Prostate gland (tissue), 2 donors: ENCODE results near the gene MAT2B. TPM values are rescaled to one million over a fixed set of nuclear protein-coding genes. Genes with fewer than 3 reads are reported as not detected.

Experiments
- DNase-seq: peaks from one replicate; pipeline ENCODE4 v3.0.0-alpha.2; 2019; ENCODE audit warnings: low spot score
- H3K27ac ChIP-seq, 2 donors: fragments of 200-600 bp; sonication (generic); 2 replicates each; pipeline ENCODE4 v1.5.1; 2017 to 2019
- H3K27me3 ChIP-seq: fragments of 200-600 bp; sonication (generic); replicated peaks from 2 replicates; pipeline ENCODE4 v1.5.1; 2019; ENCODE audit not compliant: insufficient read depth
- H3K36me3 ChIP-seq, 2 donors: fragments of 200-600 bp; sonication (generic); 1 replicate in 1 of 2; 2 replicates in 1 of 2; pipeline versions ENCODE4 v1.5.1 to v1.8.1; 2017 to 2019
- H3K4me1 ChIP-seq: fragments of 200-600 bp; sonication (generic); replicated peaks from 2 replicates; pipeline ENCODE4 v1.5.1; 2019
- H3K4me3 ChIP-seq, 2 donors: fragments of 200-600 bp; sonication (generic); 2 replicates each; pipeline ENCODE4 v1.5.1; 2017 to 2019
- H3K9me3 ChIP-seq: fragments of 200-600 bp; sonication (generic); 2 replicates; pipeline ENCODE4 v1.5.1; 2017
- POLR2A ChIP-seq: fragments of 450-650 bp; IDR thresholded peaks from one replicate; pipeline ENCODE4 v1.6.1; 2016; ENCODE audit warnings: antibody characterized with exemption, mild to moderate bottlenecking
- POLR2AphosphoS5 ChIP-seq: sonication (generic); formaldehyde crosslinking; IDR thresholded peaks from one replicate; pipeline ENCODE4 v1.6.1; 2017; ENCODE audit warnings: antibody characterized with exemption
- WGBS: methylation state at CpG from one replicate; pipeline ENCODE4 v1.1.5; 2018; 5-methylcytosine and 5-hydroxymethylcytosine counted together
- intact Hi-C: fragments of 100-400 bp; cut with DNase I; formaldehyde crosslinking; loops from one replicate; pipeline ENCODE4 v1.14.2; 2022
- total RNA-seq, 2 donors: library from RNA; depleted of rRNA; stranded (reverse); fragments of >200 nt; gene quantifications; one replicate each; pipeline ENCODE4 v1.1.0, GENCODE V29; 2016
- TF ChIP-seq, protein P1 (sequence below), 4 experiments: fragments of 200-600 bp in 2 of 4; fragments of 450-650 bp in 2 of 4; sonication (generic) in 2 of 4; IDR thresholded peaks; 1 replicate in 3 of 4; 2 replicates in 1 of 4; pipeline ENCODE4 v1.5.1; 2016 to 2019; ENCODE audit warnings: antibody characterized with exemption in 4 of 4, mild to moderate bottlenecking in 2 of 4, moderate library complexity in 2 of 4

MAT2B gene
- total RNA-seq, 2 donors from 2014 or later: 53.9 to 68.5 TPM

- peak overlapping the region in 1 of 2 donors; percentile 19 for H3K4me3 ChIP-seq
- no peaks in the 10 kb centered on the region for H3K36me3 ChIP-seq
- intact Hi-C loops: no loop called here
- whole genome bisulfite sequencing: 72% methylated on average over 8 of the region's 8 CpGs
- TF ChIP-seq, protein P1, sequence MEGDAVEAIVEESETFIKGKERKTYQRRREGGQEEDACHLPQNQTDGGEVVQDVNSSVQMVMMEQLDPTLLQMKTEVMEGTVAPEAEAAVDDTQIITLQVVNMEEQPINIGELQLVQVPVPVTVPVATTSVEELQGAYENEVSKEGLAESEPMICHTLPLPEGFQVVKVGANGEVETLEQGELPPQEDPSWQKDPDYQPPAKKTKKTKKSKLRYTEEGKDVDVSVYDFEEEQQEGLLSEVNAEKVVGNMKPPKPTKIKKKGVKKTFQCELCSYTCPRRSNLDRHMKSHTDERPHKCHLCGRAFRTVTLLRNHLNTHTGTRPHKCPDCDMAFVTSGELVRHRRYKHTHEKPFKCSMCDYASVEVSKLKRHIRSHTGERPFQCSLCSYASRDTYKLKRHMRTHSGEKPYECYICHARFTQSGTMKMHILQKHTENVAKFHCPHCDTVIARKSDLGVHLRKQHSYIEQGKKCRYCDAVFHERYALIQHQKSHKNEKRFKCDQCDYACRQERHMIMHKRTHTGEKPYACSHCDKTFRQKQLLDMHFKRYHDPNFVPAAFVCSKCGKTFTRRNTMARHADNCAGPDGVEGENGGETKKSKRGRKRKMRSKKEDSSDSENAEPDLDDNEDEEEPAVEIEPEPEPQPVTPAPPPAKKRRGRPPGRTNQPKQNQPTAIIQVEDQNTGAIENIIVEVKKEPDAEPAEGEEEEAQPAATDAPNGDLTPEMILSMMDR (IDR thresholded peaks at IDR 0.05): no peak
- TF ChIP-seq POLR2A (no peak), POLR2AphosphoS5 (no peak)
- no peak for DNase-seq
- peaks cover 3% of the 10 kb centered on the region for H3K4me1 ChIP-seq
- H3K27ac ChIP-seq: peak overlapping the region in 1 of 2 donors; percentile 99
- no peaks in the 10 kb centered on the region for H3K27me3 ChIP-seq
- H3K9me3 ChIP-seq: no peaks in the 10 kb centered on the region
These were observed 2.9 kb upstream of the MAT2B start for GRCh38 chr5:163502521-163502920.

DNA sequence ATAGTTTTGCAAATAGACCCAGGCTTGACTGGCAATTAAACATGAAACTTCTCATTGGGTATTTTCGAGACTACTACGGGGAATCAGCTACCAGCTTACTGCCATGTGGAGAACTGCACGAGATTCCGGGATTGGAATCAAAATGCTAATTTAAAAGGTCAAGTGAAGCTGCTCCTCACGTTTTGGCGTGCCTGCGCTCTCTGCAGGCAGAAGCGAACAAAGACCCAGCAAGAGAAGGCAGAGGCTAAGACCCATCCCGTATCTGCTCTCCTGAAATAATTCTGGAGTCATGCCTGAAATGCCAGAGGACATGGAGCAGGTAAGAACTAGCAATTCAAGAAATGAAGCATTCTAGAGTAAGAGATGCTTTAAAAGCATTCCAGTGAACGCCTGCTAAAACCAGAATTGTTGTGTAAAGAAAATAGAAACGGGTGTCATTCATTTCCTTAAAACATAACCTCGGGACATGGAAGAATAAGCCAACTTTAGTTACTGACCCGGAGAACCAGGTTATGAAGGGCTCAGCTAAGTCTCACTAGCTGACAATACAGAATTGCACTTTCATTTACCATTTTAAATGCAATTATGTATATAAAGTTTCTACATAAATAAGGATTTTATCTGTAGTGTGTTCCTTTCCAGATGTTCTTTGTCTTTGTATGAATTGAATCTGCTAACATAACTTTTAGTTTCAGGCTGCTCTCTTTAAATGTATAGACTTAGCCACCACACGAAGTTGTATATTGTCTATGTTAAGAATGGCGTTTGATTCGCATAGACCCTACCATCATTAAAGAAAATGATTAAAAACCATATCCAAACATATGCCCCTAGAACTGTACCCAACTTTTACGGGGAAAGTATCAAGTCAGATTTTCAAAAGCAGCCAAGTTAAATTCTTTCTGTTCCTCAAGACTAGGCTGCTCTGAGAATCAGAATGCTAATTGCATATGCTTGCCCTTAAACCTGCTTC, 2.0 kb upstream of the MAT2B start:
- no peak for TF ChIP-seq POLR2A
- TF ChIP-seq POLR2AphosphoS5: peak; percentile 54
- TF ChIP-seq, protein P1 (IDR thresholded peaks at IDR 0.05): peak in 1 of 4 experiments; percentile 28
- Histone ChIP-seq H3K27ac (peak overlapping the region; percentile 97 to 99), H3K9me3 (no peaks in the 10 kb centered on the region), H3K36me3 (no peaks in the 10 kb centered on the region), H3K4me1 (peaks cover 10% of the 10 kb centered on the region), H3K4me3 (peak overlapping the region; percentile 19 to 81), H3K27me3 (no peaks in the 10 kb centered on the region)
- WGBS: under 1% methylated on average over 17 of the region's 17 CpGs
- peak; percentile 51 for DNase-seq
- intact Hi-C loops: loop anchor here (1.0 to 2.0 kb wide), 2 partner anchors 43 to 67 kb away; partner anchors contain the start of genes CCNG1, HMMR and NUDCD2

DNA sequence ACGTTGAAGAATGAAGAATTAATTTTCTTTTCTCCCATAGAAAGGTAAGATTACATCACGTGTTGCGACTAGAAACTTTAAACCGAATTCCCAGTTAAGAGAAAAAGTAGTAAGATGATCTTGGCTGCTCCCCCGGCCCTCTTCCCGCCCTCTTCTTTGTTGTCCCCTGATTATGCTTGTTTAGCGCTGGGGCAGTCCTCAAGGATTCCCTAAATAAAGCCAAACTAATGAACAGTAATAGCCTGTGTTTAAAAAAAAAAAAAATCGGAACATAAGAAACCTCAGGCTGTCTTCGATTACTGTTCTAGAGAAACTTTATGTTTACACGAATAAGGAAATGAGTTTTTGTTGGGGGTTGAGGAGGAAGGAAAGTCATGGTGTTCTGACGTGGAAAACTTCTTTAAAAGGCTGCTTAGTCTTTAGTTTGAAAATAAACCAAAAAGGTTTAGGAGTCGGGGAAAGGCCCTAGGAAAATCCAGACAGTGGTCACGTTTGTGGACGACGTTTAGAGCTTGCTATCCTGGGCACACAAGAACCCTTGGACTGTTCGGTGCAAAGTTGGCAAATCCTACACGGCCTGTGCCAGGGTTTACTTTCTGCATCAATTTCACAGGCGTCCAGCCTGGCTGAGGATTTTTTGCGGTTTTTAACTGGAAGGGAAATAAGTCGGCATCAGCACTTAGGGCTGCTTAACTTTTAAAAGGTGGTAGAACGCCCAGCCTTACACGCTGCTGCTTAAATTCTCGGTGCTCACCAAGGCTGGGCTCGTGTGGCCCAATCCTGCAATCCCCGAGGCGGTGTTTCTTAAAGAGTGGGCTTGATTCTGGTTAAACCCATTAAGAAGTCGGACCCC, 1.1 kb upstream of the MAT2B start:
- H3K9me3 ChIP-seq: no peaks in the 10 kb centered on the region
- intact Hi-C loops: loop anchor here (2.0 kb wide), 1 partner anchor 68 kb away; the partner anchor contains the start of gene CCNG1
- peaks cover 10% of the 10 kb centered on the region for H3K4me1 ChIP-seq
- peak; percentile 43 for DNase-seq
- under 1% methylated on average over 27 of the region's 27 CpGs for WGBS
- H3K27ac ChIP-seq: peak overlapping the region; percentile 97 to 99
- H3K4me3 ChIP-seq: peak overlapping the region; percentile 81 to 90
- no peaks in the 10 kb centered on the region for H3K27me3 ChIP-seq
- H3K36me3 ChIP-seq: no peaks in the 10 kb centered on the region
- TF ChIP-seq, protein P1 (IDR thresholded peaks at IDR 0.05): no peak
- peak; percentile 46 for TF ChIP-seq POLR2AphosphoS5

- no peaks in the 10 kb centered on the region for H3K27me3 ChIP-seq
- 2% methylated on average over 7 of the region's 7 CpGs for WGBS
- TF ChIP-seq, protein P1 (IDR thresholded peaks at IDR 0.05): no peak
- TF ChIP-seq POLR2A (no peak), POLR2AphosphoS5 (no peak)
- intact Hi-C loops: loop anchor here (2.0 kb wide), 1 partner anchor 68 kb away; the partner anchor contains the start of gene CCNG1
- DNase-seq: no peak
- H3K27ac ChIP-seq: peak overlapping the region; percentile 97 to 99
- H3K4me1 ChIP-seq: peaks cover 10% of the 10 kb centered on the region
- no peaks in the 10 kb centered on the region for H3K36me3 ChIP-seq
- no peaks in the 10 kb centered on the region for H3K9me3 ChIP-seq
- H3K4me3 ChIP-seq: peak overlapping the region; percentile 81 to 90
These were observed 411 bp upstream of the MAT2B start for GRCh38 chr5:163505049-163505367.
